Mucosa of rectum (tissue), 2 donors: ENCODE data around the gene CARD6.

Experiments used
- H3K27ac ChIP-seq, 2 donors: one replicate each; pipeline ENCODE4 v1.7.0; 2013; ENCODE audit warnings: inconsistent platforms in 2 of 2, low read depth in 2 of 2, low read length in 2 of 2
- H3K27me3 ChIP-seq, 2 donors: one replicate each; pipeline ENCODE4 v1.7.0; 2013; ENCODE audit warnings: low read length in 2 of 2; ENCODE audit not compliant: control insufficient read depth in 2 of 2, insufficient read depth in 2 of 2
- H3K36me3 ChIP-seq, 2 donors: one replicate each; pipeline ENCODE4 v1.7.0; 2013; ENCODE audit warnings: low read length in 2 of 2; ENCODE audit not compliant: control insufficient read depth in 2 of 2, insufficient read depth in 2 of 2
- H3K4me1 ChIP-seq, 2 donors: one replicate each; pipeline ENCODE4 v1.7.0; 2013; ENCODE audit warnings: low read length in 2 of 2, mild to moderate bottlenecking in 1 of 2; ENCODE audit not compliant: control insufficient read depth in 2 of 2, insufficient read depth in 2 of 2
- H3K4me3 ChIP-seq, 2 donors: one replicate each; pipeline ENCODE4 v1.7.0; 2013; ENCODE audit warnings: low read length in 2 of 2
- H3K9ac ChIP-seq, 2 donors: one replicate each; pipeline ENCODE4 v1.7.0; 2013; ENCODE audit warnings: low read length in 2 of 2, low read depth in 1 of 2, mild to moderate bottlenecking in 1 of 2
- H3K9me3 ChIP-seq, 2 donors: one replicate each; pipeline ENCODE4 v1.7.0; 2013; ENCODE audit warnings: low read length in 2 of 2; ENCODE audit not compliant: control insufficient read depth in 2 of 2
- donor health status: healthy.
- donor health status: Normal muscosa, but diverticular disease.

Gene CARD6

DNA sequence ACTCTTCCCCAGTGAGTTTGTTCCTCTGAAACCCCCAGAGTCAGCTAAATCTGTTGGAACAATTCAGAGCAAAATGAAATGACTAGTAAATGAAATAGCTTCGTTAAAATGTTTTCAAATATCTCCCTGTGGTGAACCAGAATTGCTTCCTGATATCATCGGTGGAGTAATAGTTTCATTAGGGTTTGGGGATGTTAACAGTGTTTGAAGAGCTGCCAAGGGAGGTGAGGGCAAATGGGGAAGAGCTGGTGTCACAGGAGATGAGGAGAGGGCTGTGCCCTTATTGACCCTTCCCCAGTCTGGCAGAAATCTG, 63.8 kb downstream of the CARD6 start:
- peaks cover 0 to 8% of the 10 kb centered on the region in 2 donors for H3K4me1 ChIP-seq
- H3K27me3 ChIP-seq, result no peaks in the 10 kb centered on the region
- H3K36me3 ChIP-seq, result no peaks in the 10 kb centered on the region
- H3K27ac ChIP-seq, result no peak overlapping the region
- no peak overlapping the region for H3K9ac ChIP-seq
- no peak overlapping the region for H3K4me3 ChIP-seq
- H3K9me3 ChIP-seq, result no peaks in the 10 kb centered on the region

DNA sequence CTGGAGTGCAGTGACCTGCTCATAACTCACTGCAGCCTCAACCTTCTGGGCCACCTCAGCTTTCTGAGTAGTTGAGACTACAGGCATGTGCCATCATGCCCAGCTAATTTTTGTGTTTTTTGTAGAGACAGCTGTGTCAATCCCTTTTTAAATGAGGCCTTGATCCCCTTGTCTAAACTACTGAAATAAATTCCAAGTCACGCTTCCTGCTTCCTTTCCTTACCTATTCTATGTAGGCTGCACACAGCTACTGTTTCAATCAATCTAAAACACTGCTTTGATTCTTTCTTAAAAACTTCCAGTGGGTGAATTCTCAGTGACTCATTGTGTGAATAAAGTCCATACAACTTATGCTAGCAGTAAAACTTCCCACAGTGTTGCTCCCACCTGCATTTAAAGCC, 65.2 kb downstream of the CARD6 start:
- H3K9ac ChIP-seq, result no peak overlapping the region
- no peak overlapping the region for H3K27ac ChIP-seq
- no peaks in the 10 kb centered on the region for H3K27me3 ChIP-seq
- H3K4me1 ChIP-seq, result peaks cover 0 to 8% of the 10 kb centered on the region in 2 donors
- no peak overlapping the region for H3K4me3 ChIP-seq
- no peaks in the 10 kb centered on the region for H3K9me3 ChIP-seq
- no peaks in the 10 kb centered on the region for H3K36me3 ChIP-seq

DNA sequence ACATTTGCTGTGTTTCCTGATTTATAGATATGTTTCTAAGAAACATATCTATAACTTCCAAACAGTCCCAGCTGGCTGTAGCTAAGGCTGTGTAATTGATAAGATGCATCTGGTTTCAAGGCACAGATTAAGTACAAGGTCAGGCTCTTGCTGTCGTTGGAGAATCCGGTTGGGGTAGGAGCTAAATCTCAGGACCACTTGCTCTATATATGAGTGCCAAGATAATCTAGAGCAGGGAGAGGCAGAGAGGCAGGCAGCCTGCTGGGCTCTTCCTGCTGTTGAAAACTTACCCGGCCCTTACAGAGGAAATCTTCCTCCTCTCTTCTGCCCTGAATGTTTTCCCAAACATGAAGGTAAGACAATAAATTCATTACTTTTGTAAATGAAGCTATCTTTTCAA, 68.1 kb downstream of the CARD6 start, which contains the start of gene C7:
TSS of gene C7 (plus strand) at position 234 of the 400 bp plus-strand sequence. CDS start at position 348, 114 bp downstream.
- Histone ChIP-seq H3K27me3 (no peaks in the 10 kb centered on the region), H3K9ac (no peak within 1 kb of the TSS), H3K36me3 (no peaks in the 10 kb centered on the region), H3K9me3 (no peaks in the 10 kb centered on the region), H3K27ac (peak within 1 kb of the TSS in 1 of 2 donors; percentile 31), H3K4me3 (peak within 1 kb of the TSS in 1 of 2 donors; percentile 26), H3K4me1 (peaks cover 0 to 8% of the 10 kb centered on the region in 2 donors)

DNA sequence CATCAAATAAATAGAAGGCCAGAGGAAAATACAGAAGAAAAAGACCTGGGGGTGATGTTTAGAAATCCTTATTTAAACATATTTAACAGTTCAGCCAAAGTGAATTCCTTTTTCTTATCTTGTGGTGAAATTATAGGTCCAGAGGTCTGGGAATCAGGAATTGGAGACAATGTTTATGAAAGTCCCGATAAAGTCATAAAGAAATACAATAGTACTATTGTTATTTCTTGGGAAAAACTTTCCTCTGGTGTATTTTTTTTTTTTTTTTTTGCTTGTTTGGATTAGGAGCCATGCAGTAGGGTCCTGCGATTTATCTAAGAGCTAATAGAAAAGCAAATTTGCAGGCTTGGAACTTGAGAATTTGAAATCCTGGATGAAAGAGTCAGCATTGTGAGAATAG, 68.6 kb downstream of the CARD6 start:
- H3K36me3 ChIP-seq, result no peaks in the 10 kb centered on the region
- peaks cover 0 to 8% of the 10 kb centered on the region in 2 donors for H3K4me1 ChIP-seq
- no peaks in the 10 kb centered on the region for H3K9me3 ChIP-seq
- H3K27ac ChIP-seq, result peak overlapping the region in 1 of 2 donors; percentile 31
- H3K27me3 ChIP-seq, result no peaks in the 10 kb centered on the region
- no peak overlapping the region for H3K9ac ChIP-seq
- H3K4me3 ChIP-seq, result peak overlapping the region in 1 of 2 donors; percentile 26
